CD8-positive, alpha-beta memory T cell (primary cell): Measurements from ENCODE around the gene PHC3. TPM values are rescaled to one million over a fixed set of nuclear protein-coding genes. Genes with fewer than 3 reads are reported as not detected.

Source experiments
- CTCF ChIA-PET: fragments of 350-600 bp; sonication (Branson Sonifier 250); formaldehyde crosslinking; loops from one replicate; lab custom pipeline; 2021; ENCODE audit warnings: antibody characterized with exemption; lab: Charles Lee
- POLR2A ChIA-PET: fragments of 350-600 bp; sonication (Branson Sonifier 250); formaldehyde crosslinking; loops from one replicate; lab custom pipeline; 2021; ENCODE audit warnings: antibody characterized with exemption; lab: Charles Lee
- DNase-seq, 5 donors: peaks; one replicate each; pipeline versions ENCODE4 v3.0.0 to v3.0.0-alpha.2; 2020 to 2022; ENCODE audit warnings: mixed read lengths in 1 of 5
- H3K27ac ChIP-seq: one replicate; pipeline ENCODE4 v1.7.0; 2013; ENCODE audit warnings: low read depth, mild to moderate bottlenecking, low read length, moderate library complexity
- H3K27me3 ChIP-seq: 2 replicates; pipeline ENCODE4 v1.7.0; 2013; ENCODE audit warnings: low read length, mild to moderate bottlenecking; ENCODE audit not compliant: insufficient read depth, poor library complexity, severe bottlenecking
- H3K36me3 ChIP-seq: 2 replicates; pipeline ENCODE4 v1.7.0; 2013; ENCODE audit warnings: mild to moderate bottlenecking, low read length, moderate library complexity; ENCODE audit not compliant: insufficient read depth
- H3K4me1 ChIP-seq: 2 replicates; pipeline ENCODE4 v1.7.0; 2013; ENCODE audit warnings: mild to moderate bottlenecking, low read length, moderate library complexity; ENCODE audit not compliant: insufficient read depth
- H3K4me3 ChIP-seq: 2 replicates; pipeline ENCODE4 v1.7.0; 2013; ENCODE audit warnings: mild to moderate bottlenecking, low read length
- H3K9me3 ChIP-seq: 2 replicates; pipeline ENCODE4 v1.7.0; 2013; ENCODE audit warnings: mild to moderate bottlenecking, low read length
- H3K27ac Mint-ChIP-seq, 8 donors: one replicate each; pipeline ENCODE4 v1.8.0; 2020 to 2021; ENCODE audit warnings: mixed read lengths in 8 of 8, mild to moderate bottlenecking in 6 of 8, inconsistent platforms in 3 of 8, moderate library complexity in 3 of 8
- H3K27me3 Mint-ChIP-seq, 2 donors: one replicate each; pipeline ENCODE4 v1.8.0; 2020 to 2021; ENCODE audit warnings: mixed read lengths in 2 of 2, mild to moderate bottlenecking in 1 of 2, moderate library complexity in 1 of 2
- H3K36me3 Mint-ChIP-seq, 3 donors: one replicate each; pipeline ENCODE4 v1.8.0; 2020 to 2021; ENCODE audit warnings: mixed read lengths in 3 of 3, inconsistent platforms in 1 of 3, mild to moderate bottlenecking in 1 of 3
- H3K4me1 Mint-ChIP-seq, 3 donors: one replicate each; pipeline ENCODE4 v1.8.0; 2020 to 2021; ENCODE audit warnings: mixed read lengths in 3 of 3, inconsistent platforms in 1 of 3, mild to moderate bottlenecking in 1 of 3
- H3K4me3 Mint-ChIP-seq, 7 donors: one replicate each; pipeline ENCODE4 v1.8.0; 2020 to 2021; ENCODE audit warnings: mixed read lengths in 7 of 7, mild to moderate bottlenecking in 6 of 7, moderate library complexity in 4 of 7, inconsistent platforms in 2 of 7
- H3K9me3 Mint-ChIP-seq, 5 donors: one replicate each; pipeline ENCODE4 v1.8.0; 2020 to 2022; ENCODE audit warnings: mixed read lengths in 5 of 5, mild to moderate bottlenecking in 3 of 5, moderate library complexity in 2 of 5, inconsistent platforms in 1 of 5
- polyA plus RNA-seq: library from polyadenylated mRNA; unstranded; fragments of 300-500 nt; fragmentation: Illumina TruSeq; gene quantifications from one replicate; pipeline ENCODE4 v1.2.3, GENCODE V29; 2021
- total RNA-seq, 2 experiments: library from RNA; stranded (reverse); gene quantifications; one replicate each; pipeline ENCODE4 v1.2.3, GENCODE V29; 2021

PHC3 gene
- total and polyA plus RNA-seq, 3 experiments from 2014 or later, result 48.3 to 58.9 (median 55.5) TPM

GRCh38 chr3:170044795-170045244 lies 136.7 kb downstream of the PHC3 start:
- Histone ChIP-seq H3K9me3 (no peaks in the 10 kb centered on the region), H3K4me3 (no peak overlapping the region), H3K27ac (no peak overlapping the region), H3K36me3 (no peaks in the 10 kb centered on the region), H3K27me3 (no peaks in the 10 kb centered on the region), H3K4me1 (peaks cover 14% of the 10 kb centered on the region)
- no peaks in the 10 kb centered on the region for H3K9me3 Mint-ChIP-seq
- ChIA-PET CTCF (no interaction called here), POLR2A (no interaction called here)
- no peaks in the 10 kb centered on the region for H3K27me3 Mint-ChIP-seq
- no peaks in the 10 kb centered on the region for H3K36me3 Mint-ChIP-seq
- DNase-seq, result no peak
- peaks cover 7 to 11% (median 10%) of the 10 kb centered on the region in 3 donors for H3K4me1 Mint-ChIP-seq
- H3K4me3 Mint-ChIP-seq, result no peak overlapping the region
- no peak overlapping the region for H3K27ac Mint-ChIP-seq

GRCh38 chr3:170044271-170044670 lies 137.3 kb downstream of the PHC3 start:
- Mint-ChIP-seq H3K4me1 (peaks cover 9 to 11% (median 10%) of the 10 kb centered on the region in 3 donors), H3K27ac (no peak overlapping the region), H3K27me3 (no peaks in the 10 kb centered on the region), H3K9me3 (no peaks in the 10 kb centered on the region), H3K4me3 (no peak overlapping the region), H3K36me3 (no peaks in the 10 kb centered on the region)
- H3K36me3 ChIP-seq, result no peaks in the 10 kb centered on the region
- H3K9me3 ChIP-seq, result no peaks in the 10 kb centered on the region
- no peak overlapping the region for H3K4me3 ChIP-seq
- POLR2A ChIA-PET, result no interaction called here
- H3K27ac ChIP-seq, result no peak overlapping the region
- peaks cover 14% of the 10 kb centered on the region for H3K4me1 ChIP-seq
- H3K27me3 ChIP-seq, result no peaks in the 10 kb centered on the region
- no peak for DNase-seq
- CTCF ChIA-PET, result no interaction called here

- no peaks in the 10 kb centered on the region for H3K36me3 ChIP-seq
- ChIA-PET CTCF (no interaction called here), POLR2A (no interaction called here)
- H3K27ac Mint-ChIP-seq, result no peak overlapping the region
- peaks cover 14% of the 10 kb centered on the region for H3K4me1 ChIP-seq
- no peak overlapping the region for H3K4me3 ChIP-seq
- peaks cover 10 to 19% (median 16%) of the 10 kb centered on the region in 3 donors for H3K4me1 Mint-ChIP-seq
- no peak for DNase-seq
- H3K27me3 ChIP-seq, result no peaks in the 10 kb centered on the region
- no peak overlapping the region for H3K27ac ChIP-seq
- H3K4me3 Mint-ChIP-seq, result no peak overlapping the region
- H3K9me3 Mint-ChIP-seq, result no peaks in the 10 kb centered on the region
- no peaks in the 10 kb centered on the region for H3K9me3 ChIP-seq
- H3K36me3 Mint-ChIP-seq, result no peaks in the 10 kb centered on the region
- no peaks in the 10 kb centered on the region for H3K27me3 Mint-ChIP-seq
Observed at GRCh38 chr3:170043506-170043905, 138.0 kb downstream of the PHC3 start.

- no peak for DNase-seq
- Histone ChIP-seq H3K4me1 (peaks cover 13% of the 10 kb centered on the region), H3K4me3 (no peak overlapping the region), H3K27ac (no peak overlapping the region), H3K9me3 (no peaks in the 10 kb centered on the region), H3K36me3 (no peaks in the 10 kb centered on the region), H3K27me3 (no peaks in the 10 kb centered on the region)
- Mint-ChIP-seq H3K36me3 (peaks cover 0 to 2% (median 0%) of the 10 kb centered on the region in 3 donors), H3K27ac (no peak overlapping the region), H3K27me3 (peaks cover 0 to 3% of the 10 kb centered on the region in 2 donors), H3K9me3 (no peaks in the 10 kb centered on the region), H3K4me1 (peaks cover 14 to 20% (median 17%) of the 10 kb centered on the region in 3 donors), H3K4me3 (peak overlapping the region in 1 of 7 donors; percentile 59)
- POLR2A ChIA-PET, result no interaction called here
- CTCF ChIA-PET, result no interaction called here
Observed at GRCh38 chr3:170040418-170040817, 141.1 kb downstream of the PHC3 start.

GRCh38 chr3:170038434-170039110 lies 143.0 kb downstream of the PHC3 start:
- H3K27ac Mint-ChIP-seq, result peak overlapping the region in 7 of 8 donors; percentile 12 to 82 (median 80)

More at GRCh38 chr3:170038434-170039110, 143.0 kb downstream of the PHC3 start:
- peak in 4 of 5 donors; percentile 1 to 51 (median 32) for DNase-seq
- Histone ChIP-seq H3K9me3 (no peaks in the 10 kb centered on the region), H3K36me3 (no peaks in the 10 kb centered on the region), H3K27ac (peak overlapping the region; percentile 39), H3K4me3 (peak overlapping the region; percentile 71), H3K4me1 (peaks cover 17% of the 10 kb centered on the region), H3K27me3 (no peaks in the 10 kb centered on the region)
- peaks cover 0 to 3% of the 10 kb centered on the region in 2 donors for H3K27me3 Mint-ChIP-seq
- H3K9me3 Mint-ChIP-seq, result no peaks in the 10 kb centered on the region
- H3K4me3 Mint-ChIP-seq, result peak overlapping the region; percentile 84 to 94 (median 88)
- ChIA-PET POLR2A (interaction anchor here (0.8 kb wide), 1 partner anchor 269 kb away, joined by 5 read pairs; the partner anchor contains the start of gene ACTRT3), CTCF (interaction anchor here (0.6 to 1.6 kb wide), 6 partner anchors 9 to 276 kb away, joined by 3 to 6 read pairs (median 3); no protein-coding TSS in a partner anchor)
- H3K36me3 Mint-ChIP-seq, result peaks cover 0 to 2% (median 0%) of the 10 kb centered on the region in 3 donors
- H3K4me1 Mint-ChIP-seq, result peaks cover 18 to 23% (median 19%) of the 10 kb centered on the region in 3 donors

Other genes starting within 250 kb of the PHC3 start
- gene SEC62, start 214.9 kb downstream of the PHC3 start, total RNA-seq, result 10 to 100 TPM; 66.7 to 68.3 TPM
- 190 TPM for gene SEC62, start 214.9 kb downstream of the PHC3 start, polyA plus RNA-seq
- gene GPR160, start 143.7 kb downstream of the PHC3 start, total RNA-seq, result 1 to 10 TPM; 2.9 TPM
- gene GPR160, start 143.7 kb downstream of the PHC3 start, polyA plus RNA-seq, result 6.2 TPM
- gene PRKCI, start 40.7 kb upstream of the PHC3 start, total RNA-seq, result 10 to 100 TPM; 19.9 to 21.7 TPM
- 14.9 TPM for gene PRKCI, start 40.7 kb upstream of the PHC3 start, polyA plus RNA-seq
- 10 to 100 TPM; 25.9 to 29.0 TPM for gene SKIL, start 176.0 kb upstream of the PHC3 start, total RNA-seq
- gene SKIL, start 176.0 kb upstream of the PHC3 start, polyA plus RNA-seq, result 3.2 TPM
- under 1 TPM in 1 of 2 experiments, not detected in 1; 0.26 TPM for gene CLDN11, start 237.1 kb upstream of the PHC3 start, total RNA-seq
- not detected for gene CLDN11, start 237.1 kb upstream of the PHC3 start, polyA plus RNA-seq